Stomach (tissue), 4 donors: ENCODE results near the gene ARHGAP35.

Source experiments
- CTCF ChIP-seq, 7 experiments: fragments of 450-650 bp in 4 of 7; fragments of 200-600 bp in 3 of 7; sonication (generic) in 3 of 7; IDR thresholded peaks; one replicate each; pipeline ENCODE4 v1.5.1; 2016 to 2019; ENCODE audit warnings: antibody characterized with exemption in 7 of 7, control low read depth in 2 of 7, mild to moderate bottlenecking in 1 of 7
- POLR2A ChIP-seq, 4 donors: fragments of 450-650 bp; IDR thresholded peaks; one replicate each; pipeline ENCODE4 v1.6.1; 2016; ENCODE audit warnings: antibody characterized with exemption in 4 of 4, control low read depth in 2 of 4, mild to moderate bottlenecking in 1 of 4, moderate library complexity in 1 of 4

DNA sequence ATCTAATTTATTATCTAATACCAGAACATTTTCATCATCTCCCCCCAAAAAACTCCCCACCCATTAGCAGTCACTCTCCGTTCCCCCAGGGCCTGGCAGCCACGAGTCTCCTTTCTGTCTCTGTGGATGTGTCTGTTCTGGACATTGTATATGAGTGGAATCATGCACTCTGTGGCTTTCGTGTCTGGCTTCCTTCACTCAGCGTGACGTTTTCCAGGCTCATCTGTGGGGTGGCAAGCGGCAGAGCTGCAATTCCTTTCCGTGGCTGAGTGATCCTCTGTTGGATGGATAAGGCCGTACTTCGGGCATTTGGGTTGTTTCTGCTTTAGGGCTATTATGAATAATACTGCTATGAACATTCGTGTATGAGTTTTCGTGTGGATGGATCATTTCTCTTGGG is 13.3 kb upstream of the ARHGAP35 start:
- TF ChIP-seq CTCF (IDR thresholded peaks at IDR 0.05) (no peak), POLR2A (IDR thresholded peaks at IDR 0.05) (no peak)
